GM19467 (cell line): ENCODE results near the gene EHBP1.

ENCODE experiments used
- ATAC-seq: cut with Tn5 transposase; IDR thresholded peaks from one replicate; pipeline ENCODE4 v1.9.1; 2021; ENCODE audit warnings: mild to moderate bottlenecking, moderate library complexity; ENCODE audit not compliant: unreplicated experiment

EHBP1 gene

DNA sequence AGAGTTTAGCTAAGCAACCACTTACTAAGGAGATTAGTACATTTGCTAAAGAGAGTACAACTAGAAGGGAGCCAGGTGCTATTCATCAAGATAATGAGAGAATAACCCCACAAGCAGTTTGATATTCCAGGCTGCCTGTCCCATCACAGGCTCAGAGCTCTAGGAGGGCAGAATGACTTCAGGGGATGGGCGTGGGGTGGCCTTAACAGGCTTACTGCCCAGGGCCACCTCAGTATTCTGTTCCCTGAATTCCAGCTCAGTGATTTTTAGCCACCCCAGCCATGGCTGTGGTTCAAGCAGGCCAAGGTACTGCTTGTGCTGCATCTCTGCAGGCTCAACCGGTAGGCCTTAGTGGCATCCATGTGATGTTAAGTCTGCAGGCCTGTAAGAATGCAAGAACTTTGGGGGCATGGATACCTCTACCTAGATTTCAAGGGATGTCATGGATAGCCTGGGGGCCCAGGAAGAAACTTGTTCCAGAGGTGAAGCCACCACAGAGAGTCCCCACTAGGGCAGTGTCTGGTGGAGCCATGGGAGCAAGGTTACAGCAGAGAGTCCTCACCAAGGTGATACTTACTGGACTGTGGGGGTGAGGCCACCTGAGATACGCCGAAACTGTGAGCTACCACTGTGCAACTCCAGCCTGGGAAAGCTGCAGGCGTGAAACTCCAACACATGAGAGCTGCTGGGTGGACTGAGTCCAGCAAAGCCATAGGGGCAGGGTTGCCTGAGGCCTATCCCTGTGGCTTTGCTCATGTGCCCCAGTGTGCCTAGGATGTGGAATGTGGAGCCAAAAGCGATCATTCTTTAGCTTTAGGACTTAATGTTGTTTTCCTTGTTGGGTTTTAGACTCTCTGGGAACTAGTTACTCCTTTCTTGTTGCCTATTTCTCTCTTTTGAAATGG is 107.7 kb downstream of the EHBP1 start:
- ATAC-seq = no peak

DNA sequence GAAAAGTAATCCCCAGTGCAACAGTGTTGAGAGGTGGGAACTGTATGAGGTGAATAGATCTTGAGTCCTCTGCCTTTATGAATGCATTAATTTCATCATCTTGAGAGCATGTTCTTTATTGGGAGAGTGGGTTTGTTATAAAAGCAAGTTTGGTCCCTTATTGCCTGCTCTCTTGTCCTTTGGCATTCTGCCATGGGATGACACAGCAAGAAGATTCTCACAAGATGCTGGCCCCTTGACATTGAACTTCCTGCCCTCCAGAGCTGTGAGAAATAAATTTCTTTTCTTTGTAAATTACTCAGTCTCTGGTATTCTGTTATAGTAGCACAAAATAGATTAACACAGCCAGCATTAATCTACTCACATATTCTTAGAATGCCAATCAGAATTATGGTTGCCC is 108.6 kb downstream of the EHBP1 start:
- no peak for ATAC-seq

DNA sequence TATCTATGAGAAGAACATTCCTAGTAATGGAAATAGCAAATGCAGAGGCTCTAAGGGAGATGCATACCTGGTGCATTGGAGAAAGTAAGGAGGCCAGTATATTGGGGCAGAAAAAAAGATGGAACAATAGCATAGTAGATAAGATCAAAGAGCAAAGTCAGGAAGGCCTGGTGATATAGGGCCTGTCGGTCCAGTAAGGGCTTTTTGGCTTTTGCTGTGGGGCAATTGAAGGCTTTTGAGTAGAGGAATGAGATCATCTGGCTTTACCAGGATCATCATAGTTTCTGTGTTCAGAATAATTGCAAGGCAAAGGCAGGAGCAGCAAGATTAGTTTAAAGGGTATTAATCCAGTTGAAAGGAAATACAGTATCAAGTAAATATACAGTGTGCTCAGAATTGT is 111.8 kb downstream of the EHBP1 start:
- no peak for ATAC-seq

DNA sequence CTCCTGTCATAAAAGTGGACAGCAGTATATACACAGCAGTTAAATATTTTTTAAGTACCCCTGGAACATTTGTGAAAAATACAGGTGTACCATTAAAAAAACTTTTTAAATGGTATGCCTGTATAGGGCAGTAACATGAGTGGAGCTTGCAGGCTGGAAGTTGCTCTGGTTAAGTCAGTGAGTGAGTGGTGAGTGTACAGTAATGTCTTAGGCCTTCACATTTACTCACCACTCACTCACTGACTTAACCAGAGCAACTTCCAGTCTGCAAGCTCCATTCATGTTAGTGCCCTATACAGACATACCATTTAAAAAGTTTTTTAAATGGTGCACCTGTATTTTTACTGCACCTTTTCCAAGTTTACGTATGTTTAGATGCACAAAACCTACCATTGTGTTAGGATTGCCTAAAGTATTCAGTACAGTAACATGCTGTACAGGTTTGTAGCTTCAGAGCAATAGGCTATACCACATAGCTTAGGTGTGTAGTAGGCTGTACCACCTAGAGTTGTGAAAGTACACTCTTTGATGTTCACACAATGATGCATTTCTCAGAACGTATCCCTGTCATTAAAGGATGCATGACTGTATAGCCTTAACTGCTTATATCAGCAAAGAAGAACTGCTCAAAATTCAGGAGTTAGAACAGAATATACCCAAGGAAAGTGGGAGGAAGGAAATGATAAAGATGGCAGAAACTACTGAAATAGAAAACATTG is 112.6 kb downstream of the EHBP1 start:
- no peak for ATAC-seq

DNA sequence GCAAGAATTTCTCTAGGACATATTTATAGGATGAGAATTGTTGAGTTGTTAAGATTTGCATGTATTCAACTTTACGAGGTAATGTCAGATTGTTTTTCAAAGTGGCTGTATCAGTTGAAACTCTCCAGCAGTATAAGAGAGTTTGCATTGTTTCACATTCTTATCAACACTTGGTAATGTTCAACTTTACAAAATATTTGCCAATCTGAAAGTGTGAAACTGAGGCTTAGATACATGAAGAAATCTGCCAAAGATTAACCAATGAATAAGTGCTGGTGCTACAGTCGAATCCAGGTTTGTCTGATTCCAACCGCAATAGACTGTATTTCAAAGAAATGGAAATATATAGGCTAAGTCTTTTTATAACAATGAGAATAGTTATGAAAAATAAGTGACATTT is 117.0 kb downstream of the EHBP1 start:
- ATAC-seq = no peak

DNA sequence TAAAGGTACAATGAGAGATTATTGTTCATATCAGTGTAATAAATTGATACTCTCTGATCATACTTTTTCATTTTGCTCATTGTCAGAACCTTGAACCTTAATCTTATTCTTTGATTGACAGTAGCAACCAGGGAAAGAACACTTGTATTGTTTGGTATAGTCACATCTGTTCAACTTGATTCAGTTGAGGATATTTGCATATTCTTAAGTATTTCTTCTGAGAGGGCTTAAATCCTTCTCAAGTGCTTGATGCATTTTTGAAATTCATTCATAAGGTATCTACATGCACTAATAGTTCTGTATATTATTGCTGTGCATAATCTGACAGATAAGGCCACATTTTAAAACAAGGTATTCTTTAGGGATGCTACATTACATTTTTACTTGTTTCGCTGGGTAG is 118.9 kb downstream of the EHBP1 start:
- no peak for ATAC-seq

DNA sequence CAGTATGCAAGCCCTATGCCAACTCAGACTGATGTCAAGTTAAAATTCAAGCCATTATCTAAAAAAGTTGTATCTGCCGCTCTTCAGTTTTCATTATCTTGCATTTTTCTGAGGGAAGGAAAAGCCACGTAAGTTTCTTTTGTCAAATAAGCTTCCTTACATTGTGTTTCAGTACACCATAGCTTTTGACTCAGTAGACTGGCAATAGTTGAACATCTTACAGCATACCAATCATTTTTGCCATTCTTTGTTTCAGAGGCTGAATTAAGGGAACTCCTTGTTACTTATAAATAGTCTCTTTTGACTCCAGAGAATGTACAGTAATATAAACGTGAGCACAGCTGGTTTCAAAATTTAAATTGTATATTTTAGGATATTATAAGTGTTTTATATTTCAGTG is 120.6 kb downstream of the EHBP1 start:
- ATAC-seq = no peak

DNA sequence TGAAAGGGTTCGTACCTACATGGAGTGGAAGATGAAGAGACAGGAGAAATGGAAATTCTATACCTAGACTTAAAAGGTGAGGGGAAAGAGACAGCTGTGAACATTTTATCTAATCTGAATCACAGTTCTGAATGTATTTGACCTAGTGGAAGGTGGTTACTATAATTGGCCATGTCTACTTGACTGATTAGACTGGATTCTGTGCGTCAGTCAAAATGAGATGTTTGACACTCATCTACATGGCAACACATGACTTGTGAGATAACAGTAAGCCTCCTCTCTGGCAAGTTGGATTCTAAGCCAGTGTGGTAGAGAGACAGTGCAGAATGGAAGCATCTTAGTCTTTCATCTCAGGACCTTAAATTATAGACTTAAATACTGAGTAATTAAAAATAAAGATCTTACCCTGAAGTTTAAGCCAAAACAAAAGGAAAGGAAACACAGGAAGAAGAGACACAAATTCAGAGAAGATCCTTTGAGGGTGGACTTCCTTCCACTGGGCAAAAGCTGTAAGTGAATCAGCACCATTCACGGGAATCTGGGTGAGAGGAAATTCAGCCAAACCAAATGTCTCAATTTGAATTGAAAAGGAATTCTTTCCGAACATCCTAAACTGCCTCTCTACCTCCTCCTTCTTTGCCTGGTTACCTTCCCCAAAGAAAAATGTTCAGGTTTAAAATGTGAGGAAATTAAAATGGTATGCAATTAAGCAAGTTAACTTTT is 121.6 kb downstream of the EHBP1 start:
- no peak for ATAC-seq

DNA sequence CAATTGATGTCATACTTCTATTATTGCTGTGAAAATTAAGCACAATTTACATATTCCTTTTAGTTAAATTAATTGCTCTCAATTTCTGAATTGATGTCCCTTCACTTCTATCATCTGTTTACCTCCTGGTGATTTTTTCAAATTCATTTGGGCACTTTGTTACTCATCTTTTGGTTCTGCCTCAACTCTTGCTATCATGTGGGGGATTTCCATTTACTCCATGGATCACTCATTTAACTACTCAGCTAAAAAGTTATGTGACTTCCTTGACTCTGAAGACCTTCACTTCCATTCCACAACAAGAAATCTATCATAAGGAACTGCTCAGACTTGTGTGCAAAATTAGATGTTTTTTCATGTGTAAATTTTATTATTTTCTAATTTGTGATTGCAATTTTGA is 126.2 kb downstream of the EHBP1 start:
- no peak for ATAC-seq

DNA sequence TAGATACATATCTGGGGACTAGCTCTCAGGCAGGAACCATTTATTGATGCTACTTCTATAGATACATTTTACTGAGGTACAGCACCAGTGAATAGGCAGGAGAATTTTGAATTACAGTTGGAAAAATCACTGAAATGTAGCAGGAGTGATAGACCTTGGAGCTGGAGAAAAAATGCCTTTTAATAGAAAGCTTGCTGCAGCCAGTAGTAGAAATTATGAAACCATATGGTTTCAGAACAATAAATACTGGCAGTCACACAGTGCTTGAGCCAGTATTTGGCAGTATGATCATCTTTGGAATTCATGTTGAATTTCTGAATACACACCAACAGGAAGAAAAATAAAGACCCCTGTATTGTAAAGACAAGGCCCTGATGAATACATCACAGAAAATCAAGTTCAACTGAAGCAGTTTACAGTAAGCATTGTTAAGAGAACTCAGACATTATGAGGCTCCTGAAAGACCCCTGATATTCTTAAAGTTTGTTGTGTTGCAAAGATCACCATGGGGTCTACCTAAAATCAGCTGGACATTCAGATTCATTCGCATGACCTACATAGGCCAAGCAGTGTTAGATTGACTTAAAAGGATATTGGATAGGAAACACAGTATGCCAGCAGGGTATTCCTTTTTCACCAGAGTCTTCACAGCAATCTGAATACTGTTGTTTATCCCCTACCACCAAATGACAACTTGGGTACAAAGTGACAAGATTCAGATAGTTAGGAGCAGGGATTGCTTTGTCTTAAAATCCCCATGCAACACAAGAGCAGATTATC is 139.0 kb downstream of the EHBP1 start:
- no peak for ATAC-seq

DNA sequence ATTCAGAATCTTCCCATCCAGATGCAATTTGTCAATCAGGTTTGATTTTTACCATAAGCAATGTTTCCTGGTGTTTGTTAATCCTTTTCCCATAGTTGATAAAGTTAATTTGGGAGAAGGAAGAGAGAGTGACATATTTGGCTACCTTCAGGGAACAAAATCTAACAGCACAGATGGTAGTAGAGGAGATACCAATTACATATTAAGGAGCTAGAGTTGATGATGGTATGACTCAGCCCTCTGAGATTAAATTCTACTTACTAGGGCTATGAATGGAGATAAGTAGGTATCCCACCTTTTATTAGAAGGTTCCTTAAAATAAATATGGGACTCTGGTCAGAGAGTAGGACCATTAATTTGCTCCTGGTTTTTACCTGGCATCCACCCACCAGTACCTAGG is 139.7 kb downstream of the EHBP1 start:
- ATAC-seq = no peak

DNA sequence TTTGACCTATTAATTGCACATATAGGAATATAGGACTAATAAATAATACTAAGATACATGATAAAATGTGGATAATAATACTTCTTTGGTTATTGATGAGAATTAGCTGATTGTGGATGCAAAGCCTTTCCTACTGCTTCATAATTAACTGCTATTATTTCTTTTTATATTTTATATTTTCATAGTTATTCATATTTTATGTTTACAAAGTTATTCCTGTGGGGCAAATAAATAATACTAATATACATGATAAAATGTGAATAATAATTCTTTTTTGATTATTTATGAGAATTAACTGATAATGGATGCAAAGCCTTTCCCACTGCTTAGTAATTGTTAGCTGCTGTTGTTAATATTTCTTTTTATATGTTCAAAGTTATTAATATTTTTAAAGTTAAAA is 146.7 kb downstream of the EHBP1 start:
- no peak for ATAC-seq

DNA sequence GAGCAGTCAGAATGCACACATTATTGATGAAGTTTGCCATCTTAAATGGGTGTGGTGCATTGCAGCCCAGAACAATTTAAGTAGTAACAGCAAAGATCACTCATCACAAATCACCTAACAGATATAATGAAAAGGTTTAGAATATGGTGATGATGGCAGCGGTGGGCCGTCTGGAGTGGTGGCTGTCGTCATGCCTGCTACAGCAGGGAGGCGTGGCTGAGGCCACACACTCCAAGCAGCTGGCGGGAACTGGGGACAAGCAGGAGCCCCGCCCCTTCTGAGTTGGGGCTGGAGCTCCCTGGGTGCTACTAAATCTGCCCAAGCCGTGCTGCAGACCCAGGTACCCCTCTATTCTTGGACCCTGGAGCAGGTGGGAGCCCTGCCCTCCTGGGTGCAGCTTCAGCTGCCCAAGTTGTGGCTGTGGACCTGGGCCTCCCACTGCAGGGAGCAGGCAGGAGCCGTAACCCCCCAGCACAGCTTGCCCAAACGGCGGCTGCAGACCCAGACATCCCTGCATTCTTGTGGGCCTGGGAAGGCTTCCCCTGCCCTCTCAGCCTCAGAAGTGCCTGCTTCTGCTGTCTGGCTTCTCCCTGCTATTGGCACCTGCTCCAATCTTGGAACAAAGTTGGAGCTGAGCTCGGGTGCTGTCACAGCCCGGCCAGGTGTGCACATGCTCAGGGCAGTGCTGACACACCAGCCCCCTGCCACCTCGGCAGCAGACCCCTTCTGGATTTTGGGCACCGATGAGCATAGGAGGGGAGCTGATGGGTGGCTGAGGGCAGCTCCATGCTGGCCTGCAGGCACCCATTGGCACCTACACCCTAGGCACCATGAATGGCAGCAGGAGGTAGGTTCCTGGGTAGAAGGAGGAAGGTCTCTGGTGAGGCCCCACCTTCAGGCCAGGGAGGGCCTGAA is 149.3 kb downstream of the EHBP1 start:
- ATAC-seq = no peak

DNA sequence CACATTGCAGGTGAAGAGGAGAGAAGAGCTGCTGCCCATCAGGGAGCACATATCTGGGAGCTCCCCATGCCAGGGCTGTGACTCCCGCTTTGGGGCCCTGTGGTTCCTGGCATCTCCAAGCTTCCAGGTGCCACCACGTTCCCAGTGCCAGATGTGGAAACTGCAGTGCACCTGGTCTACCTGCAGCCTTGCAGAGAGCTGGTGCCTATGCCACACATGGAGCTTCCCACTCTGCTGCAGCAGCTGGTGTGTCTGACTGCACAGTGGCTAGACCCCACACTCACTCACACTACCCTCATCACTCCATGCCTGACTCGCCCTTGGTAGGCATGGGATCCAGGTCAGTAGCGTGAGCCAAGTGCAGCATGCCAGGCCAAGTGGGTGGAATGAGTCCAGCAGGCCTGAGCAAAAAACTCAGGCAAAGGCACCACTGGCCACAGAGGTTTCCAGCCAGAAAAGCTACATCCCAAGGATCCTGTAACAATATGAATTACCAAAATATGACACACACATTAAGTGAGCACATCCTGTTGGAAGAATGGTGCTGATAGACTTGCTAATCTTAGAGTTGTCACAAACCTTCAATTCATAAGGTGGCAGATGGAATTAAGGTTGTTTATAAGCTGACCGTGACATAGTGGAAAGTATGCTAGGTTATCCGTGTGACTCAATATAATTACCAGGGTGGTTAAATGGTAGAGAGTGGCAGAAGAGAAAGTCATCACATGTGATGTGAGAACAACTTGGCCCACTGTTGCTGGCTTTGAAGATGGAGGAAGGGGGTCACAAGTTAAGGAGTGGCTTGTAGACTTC is 150.9 kb downstream of the EHBP1 start:
- no peak for ATAC-seq

DNA sequence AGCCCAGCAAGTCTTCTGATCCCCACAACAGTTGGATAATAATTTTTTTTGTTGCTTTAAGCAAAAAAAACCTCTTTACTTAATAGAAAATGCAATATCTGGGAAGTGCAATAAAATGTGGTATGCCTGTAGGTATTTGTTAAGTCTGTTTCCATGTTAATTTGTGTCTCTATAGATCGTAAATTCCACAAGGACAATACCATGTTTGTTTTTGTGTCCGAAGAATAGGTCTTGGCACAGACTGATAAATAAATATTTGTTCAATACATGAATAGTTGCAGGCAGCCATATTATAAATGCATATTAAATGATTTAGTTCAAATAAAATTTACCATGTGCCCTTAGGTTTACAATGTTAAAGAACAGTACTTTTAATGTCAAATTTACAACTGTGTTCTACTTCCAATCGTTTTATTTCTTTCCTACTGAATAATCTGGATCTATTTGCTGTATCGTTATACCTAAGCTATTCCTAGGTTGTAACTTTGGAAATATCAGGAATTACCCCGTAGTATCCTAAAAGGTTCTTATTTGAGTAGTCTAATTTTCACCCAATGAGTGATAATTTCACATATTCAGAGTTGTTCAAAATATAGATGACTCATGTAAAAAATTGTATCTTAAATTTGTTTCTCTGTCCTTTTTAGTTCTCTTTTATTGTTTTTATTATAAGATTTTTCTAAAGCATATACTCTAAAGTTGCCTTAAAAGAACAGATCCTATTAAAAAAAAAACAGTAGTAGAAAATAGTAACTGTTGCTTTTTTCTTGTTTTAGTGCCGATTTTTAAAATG is 151.8 kb downstream of the EHBP1 start:
- ATAC-seq = no peak

DNA sequence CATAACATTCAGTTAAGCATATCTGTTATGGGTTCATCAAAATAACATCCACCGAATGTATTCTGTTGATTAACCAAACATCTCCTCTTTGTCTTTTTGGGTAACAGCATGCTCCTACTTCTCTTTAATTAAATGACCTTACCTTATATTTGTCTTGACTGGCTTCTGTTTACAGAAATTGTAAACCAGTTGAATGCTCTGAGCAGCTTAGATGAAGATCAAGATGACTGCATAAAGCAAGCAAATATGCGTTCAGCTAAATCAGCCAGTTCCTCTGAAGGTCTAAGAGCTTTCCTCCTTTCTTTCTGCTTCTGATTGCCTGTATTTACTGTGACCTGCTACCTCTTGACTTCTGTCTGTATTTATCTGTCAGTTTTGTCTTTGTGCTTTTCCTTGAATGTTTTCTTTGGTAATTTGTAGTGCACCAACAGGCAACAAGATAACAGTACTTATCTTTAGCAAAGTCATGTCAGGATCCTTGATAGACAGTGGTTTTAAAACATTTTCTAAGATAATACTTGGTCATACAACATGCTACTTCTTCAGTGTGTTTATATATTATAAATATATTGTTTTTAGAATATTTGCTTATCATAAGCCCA is 152.8 kb downstream of the EHBP1 start:
- no peak for ATAC-seq

DNA sequence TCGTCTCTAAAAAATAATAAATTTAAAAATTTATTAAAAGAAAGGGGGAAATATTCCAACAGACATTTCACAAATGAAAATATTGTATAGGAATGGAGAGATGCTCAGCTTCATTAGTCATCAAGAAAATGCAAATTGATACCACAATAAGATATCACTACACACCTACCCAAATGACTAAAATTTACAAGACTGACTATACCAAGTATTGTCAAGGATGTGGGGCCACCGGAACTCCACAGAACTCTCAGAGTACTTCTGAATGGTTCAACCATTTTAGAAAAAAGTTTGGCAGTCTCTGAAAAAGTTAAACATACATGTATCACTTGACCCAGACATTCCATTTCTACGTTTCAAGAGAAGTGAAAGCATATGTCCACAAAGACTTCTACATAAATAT is 163.4 kb downstream of the EHBP1 start:
- no peak for ATAC-seq

DNA sequence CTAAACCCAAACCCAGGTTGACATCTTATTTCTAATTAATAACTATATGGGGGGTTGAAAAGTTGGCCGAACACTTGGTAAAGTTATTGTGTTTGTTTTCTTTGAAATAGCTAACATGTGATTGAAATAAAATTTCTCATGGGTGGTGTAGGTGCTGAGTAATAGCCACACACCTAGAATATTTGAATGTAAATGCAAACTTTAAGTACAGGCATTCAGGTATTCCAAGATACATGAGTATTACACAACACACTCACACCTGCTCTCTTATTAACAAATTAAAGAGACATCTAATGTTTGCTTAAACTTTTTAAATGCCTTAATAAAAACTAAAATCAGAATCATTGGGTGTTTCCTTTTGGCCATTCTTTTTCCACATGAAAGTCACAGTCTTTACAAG is 165.5 kb downstream of the EHBP1 start:
- no peak for ATAC-seq
